GM18909 (cell line): ENCODE measurements around the gene OGFOD3.
"Not testable (repeated sequence)": the region's sequence is repeated elsewhere in the genome, so short reads cannot be mapped to it uniquely, and the experiment has no call there.

ENCODE experiments used
- ATAC-seq: cut with Tn5 transposase; IDR thresholded peaks from one replicate; pipeline ENCODE4 v1.9.1; 2021; ENCODE audit warnings: mild to moderate bottlenecking; ENCODE audit not compliant: unreplicated experiment, poor library complexity

Gene OGFOD3

DNA sequence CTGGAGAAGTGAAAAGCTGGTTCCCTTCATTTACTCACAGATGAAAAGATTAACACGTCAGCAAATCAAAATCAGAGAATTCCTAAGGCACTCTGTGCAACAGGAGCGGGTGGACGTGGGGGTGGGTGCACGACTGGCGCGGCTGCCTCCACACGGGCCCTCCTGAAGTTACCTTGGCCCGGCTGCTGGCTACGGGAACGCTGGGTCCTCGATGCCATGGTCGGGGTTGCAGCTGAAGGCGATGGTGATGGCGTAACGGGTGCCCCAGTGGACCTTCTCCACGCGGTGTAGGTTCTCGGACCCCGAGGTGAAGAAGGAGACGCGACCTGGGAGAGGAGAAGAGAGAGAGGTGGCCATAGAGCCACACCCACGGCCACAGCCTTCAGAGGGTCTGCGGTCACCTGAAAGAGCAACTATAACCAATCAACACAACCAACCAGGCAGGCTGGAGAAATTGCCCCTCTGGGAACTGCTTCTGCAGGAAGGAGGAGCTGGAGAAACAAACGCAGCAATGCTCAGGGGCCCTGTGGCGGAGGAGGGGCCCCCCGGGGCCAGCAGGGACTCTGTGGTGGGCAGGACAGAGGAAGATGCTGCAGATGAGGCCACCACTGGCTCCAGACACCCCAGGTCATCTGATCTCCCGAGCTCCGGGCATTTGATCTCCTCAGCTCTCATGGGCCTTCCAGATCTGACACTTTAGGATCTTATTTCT lies 26.0 kb downstream of the OGFOD3 start:
- no peak for ATAC-seq

GRCh38 chr17:82391496-82392066 lies 26.8 kb downstream of the OGFOD3 start:
- no peak for ATAC-seq

DNA sequence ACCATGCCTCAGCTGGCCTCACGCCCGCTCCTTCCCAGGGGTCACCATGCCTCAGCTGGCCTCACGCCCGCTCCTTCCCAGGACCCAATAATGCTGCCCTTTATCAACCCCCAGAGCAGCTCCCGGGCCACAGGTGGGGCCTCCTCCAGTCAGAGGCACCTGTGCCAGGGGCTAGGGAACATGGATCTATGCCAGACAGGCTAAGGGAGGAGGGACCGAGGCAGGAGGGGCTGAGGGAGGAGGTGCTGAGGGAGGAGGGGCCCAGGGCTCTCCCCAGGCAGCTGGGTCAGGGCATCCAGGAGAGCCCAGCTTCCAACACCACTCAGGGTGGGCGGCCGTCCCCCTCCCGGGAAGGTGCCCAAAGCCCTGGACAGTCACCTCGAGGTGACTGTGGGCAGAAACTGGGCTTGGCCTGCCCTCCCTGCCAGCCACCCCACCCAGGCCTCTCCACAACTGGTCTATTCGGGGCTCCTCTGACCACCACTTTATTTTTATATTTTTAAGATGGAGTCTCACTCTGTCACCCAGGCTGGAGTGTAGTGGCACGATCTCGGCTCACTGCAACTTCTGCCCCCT lies 27.4 kb downstream of the OGFOD3 start:
- no peak for ATAC-seq

GRCh38 chr17:82390015-82390859 lies 28.1 kb downstream of the OGFOD3 start:
- ATAC-seq: no peak

- ATAC-seq: no peak
Measured at GRCh38 chr17:82389379-82389778, 29.0 kb downstream of the OGFOD3 start.

DNA sequence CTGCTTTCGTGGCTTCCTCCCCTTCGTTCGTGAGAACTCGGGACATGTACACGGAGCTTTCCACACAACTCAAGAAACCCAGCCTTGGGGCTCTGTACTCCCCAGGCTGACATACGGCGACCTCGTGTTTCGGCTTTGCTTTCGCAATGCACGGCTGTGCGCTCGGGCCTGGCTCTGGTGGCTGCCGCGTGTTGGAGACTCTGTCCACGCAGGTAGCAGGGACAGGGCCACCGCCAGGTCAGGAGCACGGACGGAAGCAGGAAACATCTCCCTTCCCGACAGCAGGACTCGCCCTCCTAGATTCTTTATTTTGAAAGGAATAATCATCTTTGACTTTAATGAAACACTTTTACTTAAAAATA lies 29.5 kb downstream of the OGFOD3 start:
- ATAC-seq: no peak

- ATAC-seq: no peak
Measured at GRCh38 chr17:82388223-82388921, 30.0 kb downstream of the OGFOD3 start.

- no peak for ATAC-seq
Measured at GRCh38 chr17:82387705-82388106, 30.7 kb downstream of the OGFOD3 start.

GRCh38 chr17:82386881-82387704 lies 31.3 kb downstream of the OGFOD3 start:
- no peak for ATAC-seq

DNA sequence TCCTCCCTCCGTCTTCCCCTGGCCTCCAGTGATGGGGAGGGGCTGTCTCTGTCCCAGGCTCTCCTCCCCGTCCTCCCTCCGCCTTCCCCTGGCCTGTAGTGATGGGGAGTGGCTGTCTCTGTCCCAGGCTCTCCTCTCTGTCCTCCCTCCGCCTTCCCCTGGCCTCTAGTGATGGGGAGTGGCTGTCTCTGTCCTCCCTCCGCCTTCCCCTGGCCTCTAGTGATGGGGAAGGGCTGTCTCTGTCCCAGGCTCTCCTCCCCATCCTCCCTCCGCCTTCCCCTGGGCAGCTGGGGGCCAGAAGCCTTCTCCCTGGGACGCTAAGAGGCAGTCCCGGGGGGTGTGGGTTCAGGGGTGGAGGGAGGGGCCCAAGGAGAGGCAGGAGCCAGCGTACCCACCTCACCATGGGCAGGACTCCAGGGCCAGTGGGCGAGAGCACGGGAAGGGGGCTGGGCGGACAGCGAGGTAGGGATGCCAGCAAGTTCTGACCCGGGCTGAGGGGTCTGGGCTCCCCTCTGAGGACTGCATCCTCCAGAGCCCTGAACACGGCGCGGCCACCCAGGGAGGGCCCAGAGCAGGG lies 32.0 kb downstream of the OGFOD3 start:
- ATAC-seq: no peak

DNA sequence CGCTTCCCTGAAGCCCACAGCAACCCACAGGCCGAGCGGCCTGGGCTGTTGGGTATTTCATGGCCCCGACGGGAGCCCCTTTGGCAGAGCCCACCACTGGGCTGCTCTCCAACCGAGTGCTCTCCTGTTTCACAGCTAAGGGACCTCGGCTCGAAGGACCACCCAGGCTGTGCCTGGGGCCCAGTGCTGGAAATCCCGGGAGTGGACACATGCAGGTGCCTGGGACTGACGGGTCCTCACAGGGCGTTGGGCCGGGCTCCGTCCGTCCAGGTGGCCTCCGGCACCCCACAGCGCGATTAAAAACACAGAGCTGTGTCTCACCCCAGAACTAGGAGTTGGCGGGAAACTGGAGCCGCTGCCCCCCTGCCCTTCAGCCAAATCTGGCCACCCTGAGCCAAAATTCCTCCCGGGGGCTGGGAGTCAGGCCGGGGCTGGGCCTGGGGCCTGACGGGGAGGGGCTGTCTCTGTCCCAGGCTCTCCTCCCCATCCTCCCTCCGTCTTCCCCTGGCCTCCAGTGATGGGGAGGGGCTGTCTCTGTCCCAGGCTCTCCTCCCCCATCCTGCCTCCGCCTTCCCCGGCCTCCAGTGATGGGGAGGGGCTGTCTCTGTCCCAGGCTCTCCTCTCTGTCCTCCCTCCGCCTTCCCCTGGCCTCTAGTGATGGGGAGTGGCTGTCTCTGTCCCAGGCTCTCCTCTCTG lies 32.7 kb downstream of the OGFOD3 start:
- no peak for ATAC-seq

DNA sequence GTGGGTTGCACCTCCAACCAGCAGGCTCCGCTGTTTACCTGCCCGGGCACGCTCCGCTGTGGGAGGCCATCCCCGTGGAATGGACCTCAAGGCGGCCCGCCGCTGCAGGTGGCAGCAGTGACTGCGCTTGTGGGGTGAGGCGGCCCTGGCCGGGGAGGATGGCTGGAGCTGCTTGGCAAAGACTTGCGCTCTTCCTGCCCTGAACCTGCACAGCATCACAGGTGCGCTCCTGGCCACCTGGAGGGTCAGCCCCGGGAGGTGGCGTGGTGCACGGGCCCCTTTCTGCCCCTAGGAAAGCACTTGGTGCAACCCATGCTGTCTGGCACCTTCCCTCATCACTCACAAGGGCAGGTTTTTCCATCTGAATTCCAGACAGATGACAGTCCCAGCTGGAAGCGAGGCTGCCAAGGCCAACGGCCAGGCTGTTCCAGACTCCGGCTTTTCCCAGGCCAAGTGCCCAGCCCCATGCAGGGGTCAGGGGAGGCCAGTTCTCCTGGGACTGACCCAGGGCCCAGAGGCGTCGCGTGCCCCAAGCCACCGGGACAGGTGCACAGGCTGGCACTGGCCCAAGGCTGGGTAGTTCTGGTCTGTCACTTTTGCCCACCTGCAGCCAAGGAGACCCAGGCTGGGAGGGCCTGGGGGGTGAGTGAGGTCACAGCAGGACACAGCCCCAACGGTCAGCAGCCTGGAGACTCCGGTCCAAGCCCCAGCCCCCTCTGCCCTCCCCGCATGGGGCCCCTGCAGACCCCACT lies 33.5 kb downstream of the OGFOD3 start:
- ATAC-seq: no peak

- no peak for ATAC-seq
Measured at GRCh38 chr17:82384051-82384729, 34.2 kb downstream of the OGFOD3 start.

DNA sequence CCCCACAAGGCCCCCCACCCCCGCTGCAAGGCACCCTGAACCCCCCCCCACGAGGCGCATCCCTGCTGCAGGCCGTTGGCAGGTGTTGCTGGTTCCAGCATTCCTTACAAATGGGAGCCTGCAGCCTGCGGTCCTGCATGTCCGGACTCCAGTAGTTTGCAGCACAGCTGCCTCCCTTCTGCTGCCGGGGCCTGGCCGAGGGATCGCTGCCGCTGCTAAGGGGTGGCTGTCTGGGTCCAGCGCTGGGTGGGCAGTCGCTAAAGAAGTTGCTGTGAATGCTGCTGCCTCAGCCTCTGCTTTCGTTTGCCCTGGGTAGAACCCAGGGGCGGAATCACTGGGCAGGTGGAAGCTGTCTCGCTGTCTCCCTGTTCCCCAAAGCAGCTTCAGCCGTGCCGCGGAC lies 35.0 kb downstream of the OGFOD3 start:
- ATAC-seq: no peak

- ATAC-seq: no peak
Measured at GRCh38 chr17:82382933-82383255, 35.5 kb downstream of the OGFOD3 start.

GRCh38 chr17:82382220-82382932 lies 36.0 kb downstream of the OGFOD3 start:
- ATAC-seq: not testable (repeated sequence)

DNA sequence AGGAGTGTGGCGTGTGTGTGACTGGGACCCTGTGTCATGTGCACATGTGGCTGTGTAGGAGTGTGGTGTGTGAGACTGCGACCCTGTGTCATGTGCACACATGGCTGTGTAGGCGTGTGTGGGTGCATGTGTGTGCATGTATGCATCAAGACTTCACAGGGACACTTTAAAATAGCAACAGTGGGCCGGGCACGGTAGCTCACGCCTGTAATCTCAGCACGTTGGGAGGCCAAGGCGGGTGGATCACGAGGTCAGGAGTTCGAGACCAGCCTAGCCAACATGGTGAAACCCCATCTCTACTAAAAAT lies 36.7 kb downstream of the OGFOD3 start:
- not testable (repeated sequence) for ATAC-seq
